ENCODE measurements around the gene REPIN1.
A peak's percentile ranks its signal among the peaks of the same experiment; 100 is the strongest.
"Not testable (repeated sequence)": the region's sequence is repeated elsewhere in the genome, so short reads cannot be mapped to it uniquely, and the experiment has no call there.

Gene REPIN1

DNA sequence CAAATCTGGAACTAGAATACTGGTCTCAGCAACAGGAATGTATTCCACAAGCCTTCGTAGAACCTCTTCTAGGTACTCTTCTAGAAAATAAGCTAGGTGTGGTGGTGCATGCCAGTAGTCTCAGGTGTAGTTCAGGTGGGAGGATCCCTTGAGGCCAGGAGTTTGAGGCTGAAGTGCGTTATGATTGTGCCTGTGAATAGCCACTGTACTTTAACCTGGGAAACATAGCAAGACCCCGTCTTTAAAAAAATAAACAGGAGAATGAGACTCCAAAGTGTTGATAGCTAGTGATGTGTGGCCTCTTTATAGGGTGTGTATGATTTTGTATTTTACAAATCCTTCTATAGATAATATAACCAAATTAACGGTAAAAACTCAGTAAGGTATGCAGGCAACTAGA is 9.0 kb downstream of the REPIN1 start:
- no peak for DNase-seq

DNA sequence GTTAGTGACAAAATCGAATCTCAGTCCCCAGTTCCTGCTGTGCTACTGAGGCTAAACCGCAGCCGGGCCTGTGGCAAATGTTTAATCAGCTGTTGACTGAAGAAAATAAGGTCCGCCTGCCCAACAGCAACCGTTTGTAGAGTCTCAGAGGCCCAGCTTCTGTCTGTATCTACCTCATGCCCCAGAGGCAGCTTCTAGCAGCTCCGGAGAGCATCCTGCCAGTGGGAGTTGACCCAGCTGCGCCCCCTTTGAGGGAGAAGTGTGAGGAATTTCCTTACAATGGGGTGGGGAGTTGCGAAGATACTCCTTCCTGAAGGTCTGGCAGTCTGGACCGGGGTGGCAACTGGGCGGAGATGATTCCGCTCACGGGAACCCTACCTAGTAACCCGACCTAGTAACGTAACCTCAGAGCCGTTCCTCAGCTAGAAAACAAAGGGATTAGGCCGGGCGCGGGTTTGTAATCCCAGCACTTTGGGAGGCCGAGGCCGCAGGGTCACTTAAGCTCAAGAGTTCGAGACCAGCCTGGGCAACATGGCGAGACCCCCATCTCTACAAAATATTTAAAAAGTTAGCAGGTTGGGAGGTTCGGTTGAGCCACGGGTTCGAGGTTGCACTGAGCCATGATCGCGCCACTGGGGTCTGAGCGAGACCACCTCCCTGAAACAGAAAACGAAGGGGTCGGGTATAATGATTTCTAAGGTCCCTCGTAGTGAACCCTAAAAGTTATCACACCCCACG is 9.7 kb downstream of the REPIN1 start:
- DNase-seq, result peak; percentile 31

DNA sequence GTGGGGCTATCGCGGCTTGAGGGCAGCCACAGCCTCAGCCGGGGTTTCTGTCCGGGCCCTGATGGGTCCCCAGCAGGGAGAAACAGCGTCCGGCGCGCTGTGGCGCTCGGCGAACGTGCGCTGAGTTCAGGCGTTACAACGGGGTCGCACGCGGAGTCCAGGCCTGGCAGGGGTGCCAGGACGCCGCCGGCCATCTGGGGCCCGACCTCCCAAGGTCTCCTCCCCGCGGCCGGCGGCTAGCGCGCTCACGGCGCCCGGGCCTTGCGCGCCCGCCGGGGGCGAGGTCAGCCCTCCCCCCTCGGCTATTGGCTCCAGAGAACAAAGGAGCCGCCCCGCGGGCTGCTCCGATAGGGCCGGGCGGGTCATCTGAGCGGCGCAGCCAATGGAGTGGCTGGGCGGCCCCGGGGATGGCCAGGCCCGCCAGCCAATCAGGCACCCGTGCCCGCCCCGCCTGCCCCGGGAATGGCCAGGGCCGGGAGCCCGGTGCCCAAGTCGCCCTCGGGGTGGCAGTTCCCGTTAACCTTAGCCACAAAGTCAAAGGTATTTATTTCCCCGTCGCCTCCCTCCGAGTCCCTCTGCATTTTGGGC is 10.3 kb downstream of the REPIN1 start, which contains the start of gene ZNF775:
Gene ZNF775, plus strand, starts transcription at position 478 of the 588 bp plus-strand sequence. CDS start 9,141 bp downstream, outside the sequence.
- peak; percentile 93 for DNase-seq

DNA sequence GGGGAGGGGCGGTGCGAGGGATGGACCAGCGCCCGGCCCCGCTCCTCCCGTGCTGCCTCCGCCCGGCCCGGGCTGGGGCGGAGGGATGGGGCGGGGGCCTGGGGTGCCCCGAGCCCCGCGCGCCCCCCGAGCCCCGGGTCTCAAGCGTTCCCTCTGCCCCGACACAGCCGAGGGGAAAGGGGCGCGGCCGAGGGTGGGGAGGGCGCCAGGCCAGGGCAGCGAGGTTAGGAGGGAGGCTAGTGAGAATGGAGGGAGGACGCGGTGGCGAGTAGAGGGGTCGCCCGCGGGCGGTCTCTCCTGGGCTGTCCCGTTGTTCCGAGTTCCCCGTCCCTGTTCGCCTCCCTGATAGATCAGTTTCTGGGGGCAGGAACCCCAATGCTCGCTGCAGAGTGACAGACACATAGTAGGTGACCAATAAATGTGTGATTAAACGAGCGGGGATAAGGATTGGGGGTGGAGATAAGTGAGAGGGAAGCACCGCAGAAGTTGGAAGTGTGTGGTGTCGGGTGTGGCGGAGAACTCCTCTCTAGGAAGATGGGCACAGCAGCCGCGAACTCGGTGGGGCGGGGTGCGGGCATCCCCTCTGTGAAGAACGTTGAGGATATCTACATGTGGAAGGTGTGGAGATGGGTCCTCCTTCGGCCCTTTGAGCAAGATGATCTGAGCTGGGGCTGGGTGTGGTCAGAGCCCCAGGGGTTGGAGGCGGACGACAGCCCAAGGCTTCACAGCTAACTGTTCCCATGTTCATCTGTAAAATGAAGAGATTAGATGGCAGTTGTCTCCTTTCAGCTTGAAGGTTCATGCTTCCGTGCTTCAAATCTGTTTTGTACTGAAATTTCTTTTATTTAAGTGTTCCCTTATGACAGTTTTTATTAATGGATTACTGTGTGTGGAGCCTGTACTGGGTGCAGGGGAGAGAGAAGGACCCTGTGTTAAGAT is 11.1 kb downstream of the REPIN1 start:
- no peak for DNase-seq

DNA sequence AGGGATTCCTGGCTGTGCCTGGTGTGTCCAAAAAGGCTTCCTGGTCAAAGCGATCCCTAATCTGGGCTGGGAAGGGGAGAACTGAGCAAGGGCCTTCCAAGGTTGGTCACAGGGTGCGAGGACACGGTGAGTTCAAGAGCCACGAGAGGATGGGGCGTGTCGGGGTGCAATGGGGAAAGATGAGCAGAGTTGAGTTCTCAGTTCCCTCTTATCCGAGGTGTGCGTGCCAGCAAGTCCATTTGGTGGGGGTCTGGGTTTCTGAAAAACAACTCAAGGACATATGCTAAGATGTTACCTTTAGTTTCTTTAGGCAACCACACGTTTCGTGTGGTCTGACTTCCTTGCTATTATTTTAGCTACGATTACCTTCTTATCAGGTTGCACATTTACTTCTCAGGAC is 11.8 kb downstream of the REPIN1 start:
- no peak for DNase-seq

DNA sequence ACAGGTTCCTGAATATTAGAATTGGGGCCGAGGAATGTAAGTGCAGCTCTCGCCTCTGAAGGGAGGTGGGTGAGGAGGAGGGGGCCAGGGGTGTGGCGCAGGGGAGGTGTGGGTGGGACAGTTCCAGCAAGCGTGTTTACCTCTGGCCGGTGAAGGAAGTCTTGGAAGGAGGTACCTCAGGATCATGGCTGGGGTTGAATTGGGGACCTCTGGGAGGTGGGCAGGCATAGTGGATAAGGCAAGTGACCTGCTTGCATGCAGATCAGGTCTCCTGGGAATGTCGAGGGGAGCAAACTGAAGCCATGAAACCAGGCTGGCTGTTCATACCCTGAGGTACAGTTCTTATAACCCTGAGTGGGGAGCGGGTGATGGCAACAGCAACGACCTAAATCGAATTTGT is 12.5 kb downstream of the REPIN1 start:
- no peak for DNase-seq

DNA sequence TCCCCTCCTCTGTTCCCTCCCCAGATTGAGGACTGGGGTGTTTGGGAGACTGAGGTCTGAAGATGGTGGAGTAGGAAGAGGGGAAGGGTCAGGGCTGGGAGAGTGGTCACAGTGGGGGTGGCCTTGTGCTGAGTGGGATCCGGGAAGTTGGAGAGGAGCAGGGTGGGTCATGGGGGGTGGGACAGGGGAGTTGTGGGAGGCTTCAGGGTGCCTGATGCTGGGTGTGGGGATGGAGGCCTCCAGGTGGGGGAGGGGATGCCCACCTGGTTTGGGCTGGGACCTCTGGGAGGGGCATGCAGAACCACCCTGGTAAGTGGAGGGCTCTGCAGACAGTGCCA is 13.1 kb downstream of the REPIN1 start:
- DNase-seq, result no peak

DNA sequence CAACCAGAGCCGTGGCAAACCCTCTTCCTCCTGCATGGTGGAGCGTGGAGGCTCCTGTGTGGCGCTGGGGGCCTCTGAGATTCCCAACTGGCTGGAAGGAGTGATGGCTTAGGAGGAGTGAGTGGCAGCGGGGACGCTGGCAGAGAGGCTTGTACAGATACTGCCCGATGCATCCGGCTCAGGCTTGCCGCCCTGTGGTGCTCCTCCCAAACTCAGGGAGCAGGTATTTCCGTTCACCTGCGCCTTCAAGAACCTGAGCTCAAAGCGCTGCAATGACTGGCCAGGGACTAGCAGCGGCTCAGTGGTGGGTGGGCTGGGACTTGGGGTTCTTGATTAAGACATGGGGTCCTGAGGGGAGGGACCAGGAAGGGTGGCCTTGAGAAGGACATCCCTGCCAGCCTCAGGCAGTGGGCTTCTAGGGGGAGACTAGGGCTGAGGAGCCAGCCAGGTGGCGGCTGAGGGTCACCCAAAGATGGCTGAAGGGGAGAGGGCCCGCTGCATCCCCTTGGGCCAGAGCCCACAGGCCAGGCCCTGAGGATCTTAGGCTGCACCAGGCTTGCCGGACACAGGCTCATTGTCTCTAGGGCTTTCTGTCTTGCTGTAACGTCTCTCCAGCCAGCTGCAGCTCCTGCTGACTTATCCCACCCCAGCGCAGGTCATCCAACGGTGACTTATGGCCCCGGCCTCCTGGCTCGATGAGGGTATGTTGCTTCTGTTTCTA is 13.7 kb downstream of the REPIN1 start:
- no peak for DNase-seq

DNA sequence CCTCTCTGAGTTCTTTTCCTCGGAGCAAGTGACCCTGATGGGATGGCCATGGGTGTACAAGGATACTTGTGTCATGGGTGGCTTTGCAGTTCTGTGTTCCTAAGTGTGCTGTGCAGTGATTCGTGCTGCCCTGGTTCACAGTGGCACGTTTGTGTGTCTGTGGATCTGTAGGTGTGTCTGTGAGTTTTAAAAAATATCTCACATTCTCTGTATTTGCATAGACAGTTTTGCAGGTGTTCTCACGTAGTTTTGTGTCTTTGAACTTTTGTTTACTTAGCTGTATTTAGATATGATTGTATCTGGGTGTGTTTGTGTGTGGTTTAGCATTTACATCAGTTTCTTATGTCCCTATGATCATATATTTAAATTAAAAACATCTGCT is 14.2 kb downstream of the REPIN1 start:
- no peak for DNase-seq

DNA sequence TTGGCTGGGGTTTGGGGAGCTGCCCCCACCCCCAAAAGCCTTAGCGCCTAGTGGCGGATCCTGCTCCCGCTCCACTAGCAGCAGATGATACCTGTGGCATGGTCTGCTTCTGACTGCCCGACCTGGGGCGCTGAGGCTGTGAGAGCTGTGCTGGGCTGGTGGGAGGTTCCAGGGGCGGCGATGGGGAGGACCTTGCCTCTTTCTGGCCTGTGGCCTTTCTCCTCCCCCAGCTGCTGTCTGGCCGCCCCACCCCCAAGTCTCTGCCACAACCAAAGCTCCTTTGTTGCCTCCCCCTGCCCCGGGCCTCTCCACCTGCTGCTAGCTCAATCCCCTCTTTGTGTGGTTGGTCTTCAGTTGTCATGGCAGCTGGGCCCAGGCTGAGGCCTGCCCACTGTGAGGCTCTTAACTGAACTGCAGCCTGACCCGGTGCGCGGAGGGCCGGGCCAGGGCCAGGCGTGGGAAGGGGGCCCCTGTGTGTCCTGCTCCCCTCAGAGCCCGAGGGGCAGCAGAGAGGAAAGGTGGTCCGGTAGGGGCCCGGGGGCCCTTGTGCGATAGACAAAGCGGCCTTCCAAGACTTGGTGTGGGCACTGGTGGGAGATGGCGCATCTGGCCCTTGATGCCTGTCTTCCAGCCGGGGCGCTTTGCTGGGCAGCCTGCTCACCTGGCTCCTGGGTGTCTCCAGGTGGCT is 15.2 kb downstream of the REPIN1 start:
- DNase-seq, result no peak

DNA sequence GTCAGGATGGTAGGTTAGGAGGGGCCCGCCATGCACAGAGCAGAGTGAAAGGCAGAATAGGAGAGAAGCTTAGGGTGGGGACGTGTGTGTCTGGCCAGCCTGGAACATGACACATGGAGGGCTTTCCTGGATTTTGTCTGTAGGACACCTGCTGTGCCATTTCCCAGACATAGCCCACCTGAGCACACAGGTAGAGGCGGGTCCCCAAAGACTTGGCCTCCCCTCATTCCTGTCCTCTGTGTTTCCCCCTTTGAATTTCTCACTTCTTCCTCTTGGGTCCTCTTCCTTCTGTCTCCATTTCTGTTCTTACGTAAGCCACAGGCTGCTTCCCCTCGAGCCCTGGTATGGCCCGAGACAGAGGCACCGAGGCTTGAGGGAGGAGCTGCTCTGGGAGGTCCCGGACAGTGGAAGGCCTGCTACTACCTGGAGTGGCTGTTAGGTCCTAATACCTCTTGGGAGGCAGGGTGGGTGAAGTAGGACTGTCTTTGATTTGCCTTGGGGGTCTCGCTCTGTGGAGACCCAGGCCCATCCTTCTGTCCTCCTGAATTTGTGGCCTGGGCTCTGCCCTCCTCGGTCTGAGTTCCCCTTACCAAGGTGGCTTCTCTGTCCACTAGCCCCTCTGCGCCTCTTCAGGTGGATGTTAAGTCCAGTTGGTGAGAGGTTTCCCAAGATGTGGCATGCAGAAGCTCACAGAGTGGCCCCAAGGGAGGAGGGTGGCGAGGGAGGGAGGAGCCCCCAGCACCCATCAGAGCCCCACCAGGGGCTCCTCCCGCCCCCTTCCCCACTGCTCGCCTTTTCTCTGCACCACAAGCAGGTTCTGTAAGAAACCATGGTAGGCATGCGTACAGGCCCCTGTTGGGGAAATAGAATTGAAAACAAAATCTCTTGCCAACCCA is 16.0 kb downstream of the REPIN1 start:
- no peak for DNase-seq

DNA sequence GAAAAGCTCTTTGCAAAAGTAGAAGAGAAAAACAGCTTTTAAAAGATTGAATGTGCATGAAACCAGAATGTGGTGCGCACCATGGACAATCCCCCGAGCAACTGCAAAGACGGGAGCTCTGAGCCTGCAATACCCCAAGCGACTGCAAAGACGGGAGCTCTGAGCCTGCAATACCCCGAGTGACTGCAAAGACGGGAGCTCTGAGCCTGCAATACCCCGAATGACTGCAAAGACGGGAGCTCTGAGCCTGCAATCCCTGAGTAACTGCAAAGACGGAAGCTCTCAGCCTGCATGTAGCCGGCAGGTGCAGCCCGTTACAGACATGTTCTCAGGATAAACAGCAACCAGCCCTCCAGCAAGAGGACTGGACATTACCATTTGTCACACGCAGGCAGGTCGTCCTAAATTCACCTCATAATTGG is 16.7 kb downstream of the REPIN1 start:
- DNase-seq, result no peak

DNA sequence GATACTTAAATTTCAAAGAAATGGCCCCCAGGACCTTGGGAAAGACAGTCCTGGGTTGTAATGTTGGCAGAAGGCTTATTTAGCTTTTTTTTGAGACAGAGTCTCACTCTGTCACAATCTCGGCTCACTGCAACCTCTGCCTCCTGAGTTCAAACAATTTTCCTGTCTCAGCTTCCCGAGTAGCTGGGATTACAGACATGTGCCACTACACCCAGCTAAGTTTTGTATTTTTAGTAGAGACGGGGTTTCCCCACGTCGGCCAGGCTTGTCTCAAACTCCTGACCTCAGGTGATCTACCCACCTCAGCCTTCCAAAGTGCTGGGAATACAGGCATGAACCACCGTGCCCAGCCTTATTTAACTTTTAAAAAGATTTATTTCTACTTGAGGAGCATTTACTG is 17.3 kb downstream of the REPIN1 start:
- not testable (repeated sequence) for DNase-seq

DNA sequence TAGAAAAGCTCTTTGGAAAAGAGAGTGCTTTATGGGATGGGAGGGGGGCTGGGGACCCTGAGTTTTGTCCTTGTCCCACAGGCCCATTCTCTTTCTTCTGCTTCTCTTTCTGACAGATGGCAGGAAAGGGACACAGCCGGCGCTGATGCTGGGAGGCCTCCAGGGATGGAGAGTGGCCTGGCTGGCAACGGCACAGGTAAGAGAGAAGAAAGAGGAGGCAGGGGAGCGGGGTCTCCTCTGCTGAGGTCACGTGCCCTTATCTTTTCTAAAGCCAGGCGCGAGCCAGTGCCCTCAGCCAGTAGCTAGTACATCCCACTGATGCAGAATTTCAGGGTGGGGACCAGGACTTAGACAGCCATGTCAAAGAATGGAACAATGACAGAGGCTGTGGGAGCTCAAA is 19.7 kb downstream of the REPIN1 start:
- no peak for DNase-seq

DNA sequence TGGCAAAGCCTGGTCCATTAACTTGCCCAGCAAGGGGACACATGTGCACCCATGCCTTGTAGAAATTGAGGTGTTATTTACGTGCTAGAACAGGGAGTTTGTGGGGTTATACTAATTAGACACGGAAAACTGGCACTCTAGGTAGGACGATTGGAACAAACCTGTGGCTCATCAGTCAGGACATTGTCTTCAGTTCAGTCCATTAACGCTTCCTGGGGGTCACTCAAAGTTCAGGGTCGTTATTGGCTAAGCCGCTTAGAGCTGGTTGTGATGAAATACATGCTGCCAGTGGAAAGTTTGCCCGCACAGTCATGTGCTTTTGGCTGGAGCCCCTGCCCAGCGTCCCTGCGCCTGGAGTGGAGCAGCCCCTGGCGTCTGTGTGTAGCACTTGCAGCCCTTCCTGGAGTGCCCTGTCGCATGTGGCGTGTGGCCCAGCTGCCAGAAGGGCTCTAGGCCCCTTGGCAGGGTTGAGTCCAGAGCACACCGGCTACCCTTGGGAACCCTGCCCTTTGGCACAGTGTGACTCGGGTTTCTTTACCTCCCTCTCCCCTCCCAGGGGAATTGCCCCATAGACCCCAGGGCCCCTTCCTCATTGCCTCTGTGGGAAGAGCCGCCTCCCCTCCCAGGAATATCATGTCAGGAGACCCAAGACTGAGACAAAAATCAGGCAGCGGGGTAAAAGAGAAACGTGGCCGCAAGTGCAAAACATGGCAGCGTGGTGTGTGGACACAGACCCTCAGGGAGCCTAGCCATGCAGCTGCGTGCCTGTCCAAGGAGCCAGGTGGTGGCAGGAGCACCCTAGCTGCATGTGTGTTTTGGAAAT is 20.3 kb downstream of the REPIN1 start:
- DNase-seq, result no peak

DNA sequence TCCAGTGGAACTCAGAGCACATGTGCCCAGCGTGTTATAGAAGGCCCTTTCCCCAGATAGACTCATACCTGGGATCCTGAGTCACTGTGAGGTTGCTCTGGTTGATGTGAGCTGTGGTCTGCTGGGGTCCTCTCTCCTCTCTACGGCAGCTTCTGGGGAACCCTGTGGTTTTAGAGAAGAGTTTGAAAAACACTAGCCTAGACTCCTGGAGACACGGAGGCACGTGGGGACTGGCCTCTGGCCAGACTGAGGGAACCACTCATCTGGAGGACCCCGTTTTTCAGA is 20.9 kb downstream of the REPIN1 start:
- DNase-seq, result no peak

DNA sequence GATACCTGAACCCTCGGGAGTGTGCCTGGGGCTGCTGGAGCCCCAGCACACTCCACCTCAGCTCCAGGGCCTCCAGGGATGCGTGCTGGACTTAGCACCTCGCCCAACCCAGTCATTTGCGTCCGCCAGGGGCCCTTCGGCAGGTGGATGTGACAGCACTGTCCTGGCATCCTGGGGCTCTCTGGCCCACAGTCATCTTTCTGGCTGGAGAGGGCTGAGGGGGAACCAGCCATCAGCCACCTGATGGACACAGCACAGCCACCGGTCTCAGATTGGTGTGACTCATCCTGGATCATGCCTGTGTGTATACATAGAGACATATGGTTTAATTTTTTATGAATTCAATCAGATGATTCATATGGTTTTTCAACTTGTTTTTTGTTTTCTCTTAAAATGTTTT is 21.6 kb downstream of the REPIN1 start:
- no peak for DNase-seq

DNA sequence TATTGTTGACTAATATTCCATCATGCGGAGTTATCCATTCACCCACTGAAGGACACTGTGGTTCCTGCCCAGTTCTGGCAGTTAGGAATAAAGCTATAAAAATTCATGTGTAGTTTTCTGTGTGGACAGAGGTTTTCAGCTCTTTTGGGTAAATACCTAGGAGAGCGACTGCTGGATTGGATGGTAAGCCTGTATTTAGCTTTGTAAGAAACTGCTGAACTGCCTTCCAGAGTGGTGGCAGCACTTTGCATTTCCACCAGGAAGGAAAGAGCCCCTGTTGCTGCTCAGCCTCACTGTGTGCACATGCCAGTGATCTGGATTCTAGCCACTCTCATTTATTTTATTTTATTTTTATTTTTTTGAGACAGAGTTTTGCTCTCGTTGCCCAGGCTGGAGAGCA is 24.7 kb downstream of the REPIN1 start:
- no peak for DNase-seq

DNA sequence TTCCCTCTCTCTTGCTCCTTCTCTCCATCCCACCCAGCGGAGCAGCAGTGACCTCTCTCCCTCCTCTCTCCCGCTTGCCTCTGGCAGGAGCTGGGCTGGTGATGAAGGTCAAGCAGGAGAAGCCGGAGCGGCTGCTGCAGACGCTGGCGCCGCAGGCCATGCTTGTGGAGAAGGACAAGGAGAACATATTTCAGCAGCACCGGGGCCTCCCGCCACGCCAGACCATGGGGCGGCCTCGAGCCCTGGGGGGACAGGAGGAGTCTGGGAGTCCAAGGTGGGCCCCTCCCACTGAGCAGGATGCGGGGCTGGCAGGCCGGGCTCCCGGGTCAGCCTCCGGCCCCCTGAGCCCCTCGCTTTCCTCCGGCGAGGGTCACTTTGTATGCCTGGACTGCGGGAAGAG is 27.8 kb downstream of the REPIN1 start:
- no peak for DNase-seq

DNA sequence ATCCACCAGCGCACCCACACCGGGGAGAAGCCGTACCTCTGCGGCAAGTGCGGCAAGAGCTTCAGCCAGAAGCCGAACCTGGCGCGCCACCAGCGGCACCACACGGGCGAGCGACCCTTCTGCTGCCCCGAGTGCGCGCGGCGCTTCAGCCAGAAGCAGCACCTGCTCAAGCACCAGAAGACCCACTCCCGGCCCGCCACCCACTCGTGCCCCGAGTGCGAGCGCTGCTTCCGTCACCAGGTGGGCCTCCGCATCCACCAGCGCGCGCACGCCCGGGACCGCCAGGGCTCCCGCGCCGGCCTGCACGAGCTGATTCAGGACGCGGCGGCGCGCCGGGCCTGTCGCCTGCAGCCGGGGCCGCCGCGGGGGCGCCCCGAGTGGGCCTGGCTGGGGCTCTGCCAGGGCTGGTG is 28.2 kb downstream of the REPIN1 start:
- no peak for DNase-seq
